HepG2 (cell line): ENCODE results near the gene RGS1. TPM values are rescaled to one million over a fixed set of nuclear protein-coding genes. Genes with fewer than 3 reads are reported as not detected.

Source experiments
- ATAC-seq: fragments of 200-7000 bp; cut with Tn5 transposase; 3 replicates; pipeline ENCODE4 v1.9.1; 2020; ENCODE audit warnings: mild to moderate bottlenecking, moderate library complexity
- BruUV-seq: library from RNA; stranded (reverse); fragments of 400-500 nt; replicated peaks from 2 replicates; lab custom pipeline; 2021; lab: Mats Ljungman, UMichigan
- CTCF ChIA-PET: fragments of 300-600 bp; formaldehyde crosslinking; extraction: SDS; loops from one replicate; lab custom pipeline; 2021; ENCODE audit warnings: low total read pairs, inconsistent platforms, low intra/inter-chr PET ratio; lab: Yijun Ruan, JAX
- POLR2A ChIA-PET: fragments of 350-600 bp; sonication (Branson Sonifier 250); formaldehyde crosslinking; loops from one replicate; lab custom pipeline; 2020; ENCODE audit warnings: antibody characterized with exemption, inconsistent platforms; lab: Yijun Ruan, JAX
- DNase-seq: peaks from one replicate; pipeline ENCODE4 v3.0.0-alpha.2; 2015; ENCODE audit warnings: low spot score
- FAIRE-seq: peaks from 3 replicates; lab custom pipeline; 2011; peaks lifted over from hg19 to GRCh38; lab: Jason Lieb, UNC
- H2AFZ ChIP-seq: one replicate; pipeline ENCODE4 v1.6.1; 2011; ENCODE audit warnings: low read length, inconsistent platforms
- H3K27ac ChIP-seq: fragments of 300-600 bp; 3 replicates; pipeline ENCODE4 v1.8.0; 2011; ENCODE audit warnings: mixed run types, mild to moderate bottlenecking, mixed read lengths, low read length, inconsistent platforms; ENCODE audit not compliant: insufficient read depth; ENCODE audit errors: extremely low read length
- H3K27me3 ChIP-seq, 2 experiments: fragments of 200-600 bp in 1 of 2; 2 replicates in 1 of 2; 3 replicates in 1 of 2; pipeline versions ENCODE4 v1.6.0 to v1.8.0; 2011; ENCODE audit warnings: low read length in 2 of 2, mild to moderate bottlenecking in 2 of 2, moderate library complexity in 2 of 2, inconsistent platforms in 1 of 2; ENCODE audit not compliant: insufficient read depth in 2 of 2, control insufficient read depth in 1 of 2
- H3K36me3 ChIP-seq, 2 experiments: fragments of 200-600 bp in 1 of 2; replicated peaks in 1 of 2; 2 replicates in 1 of 2; 3 replicates in 1 of 2; pipeline versions ENCODE4 v1.5.1 to v1.8.0; 2011; ENCODE audit warnings: low read length in 2 of 2, inconsistent platforms in 1 of 2; ENCODE audit not compliant: insufficient read depth in 2 of 2, control insufficient read depth in 1 of 2
- H3K4me1 ChIP-seq: 2 replicates; pipeline ENCODE4 v1.5.1; 2012; ENCODE audit warnings: low read length, inconsistent platforms; ENCODE audit not compliant: insufficient read depth
- H3K4me2 ChIP-seq: 2 replicates; pipeline ENCODE4 v1.6.0; 2011; ENCODE audit warnings: low read depth, low read length, inconsistent platforms
- H3K4me3 ChIP-seq, 3 experiments: fragments of 200-600 bp in 1 of 3; sonication (generic), shearing (Covaris generic) in 1 of 3; replicated peaks in 1 of 3; 2 replicates each; pipeline ENCODE4 v1.5.1; 2011 to 2016; ENCODE audit warnings: low read length in 3 of 3, inconsistent platforms in 2 of 3, low read depth in 2 of 3, mild to moderate bottlenecking in 2 of 3, control low read depth in 1 of 3, mixed read lengths in 1 of 3; ENCODE audit not compliant: insufficient read depth in 1 of 3
- H3K79me2 ChIP-seq: one replicate; pipeline ENCODE4 v1.6.1; 2011; ENCODE audit warnings: low read length, inconsistent platforms; ENCODE audit not compliant: insufficient read depth
- H3K9ac ChIP-seq: 2 replicates; pipeline ENCODE4 v1.6.0; 2011; ENCODE audit warnings: mild to moderate bottlenecking, low read depth, low read length, inconsistent platforms; ENCODE audit not compliant: insufficient read depth
- H3K9me3 ChIP-seq: 2 replicates; pipeline ENCODE4 v1.5.1; 2012; ENCODE audit warnings: mild to moderate bottlenecking, low read length
- H4K20me1 ChIP-seq: 2 replicates; pipeline ENCODE4 v1.6.0; 2011; ENCODE audit warnings: inconsistent platforms, mild to moderate bottlenecking, low read length, moderate library complexity; ENCODE audit not compliant: insufficient read depth
- FIP1L1 ChIP-seq: fragments of 200-400 bp; formaldehyde crosslinking; IDR thresholded peaks from 2 replicates; pipeline ENCODE4 v1.6.1; 2018; ENCODE audit warnings: low read depth, mild to moderate bottlenecking, low read length, moderate library complexity, borderline replicate concordance; ENCODE audit not compliant: insufficient read depth
- HDAC1 ChIP-seq: sonication (generic); formaldehyde crosslinking; IDR thresholded peaks from 2 replicates; pipeline ENCODE4 v1.5.1; 2020; ENCODE audit warnings: mild to moderate bottlenecking, missing genetic modification reagents
- HDAC2 ChIP-seq: sonication (generic); formaldehyde crosslinking; IDR thresholded peaks from 2 replicates; pipeline ENCODE4 v1.4.0; 2020; ENCODE audit warnings: missing genetic modification reagents
- HNF4G ChIP-seq, 2 experiments: sonication (generic) in 1 of 2; formaldehyde crosslinking in 1 of 2; IDR thresholded peaks; 2 replicates each; pipeline versions ENCODE4 v1.4.0 to v1.6.1; 2011 to 2020; ENCODE audit warnings: borderline replicate concordance in 2 of 2, low read depth in 2 of 2, mild to moderate bottlenecking in 2 of 2, low read length in 1 of 2, missing genetic modification reagents in 1 of 2, moderate library complexity in 1 of 2
- RFXAP ChIP-seq: sonication (generic); formaldehyde crosslinking; IDR thresholded peaks from 2 replicates; pipeline ENCODE4 v1.4.0; 2020; ENCODE audit warnings: missing genetic modification reagents, borderline replicate concordance
- SRY ChIP-seq: sonication (generic); formaldehyde crosslinking; IDR thresholded peaks from 2 replicates; pipeline ENCODE4 v1.8.0; 2022; ENCODE audit warnings: mild to moderate bottlenecking, missing genetic modification reagents
- ZFP36L2 ChIP-seq: sonication (generic); formaldehyde crosslinking; IDR thresholded peaks from 2 replicates; pipeline ENCODE4 v1.4.0; 2020; ENCODE audit warnings: missing genetic modification reagents
- ZNF33B ChIP-seq: sonication (generic); formaldehyde crosslinking; IDR thresholded peaks from 2 replicates; pipeline ENCODE4 v1.5.1; 2020; ENCODE audit warnings: mild to moderate bottlenecking, missing genetic modification reagents
- ZNF703 ChIP-seq: sonication (generic); formaldehyde crosslinking; IDR thresholded peaks from 2 replicates; pipeline ENCODE4 v1.5.1; 2020; ENCODE audit warnings: missing genetic modification reagents, mild to moderate bottlenecking, moderate library complexity, borderline replicate concordance
- WGBS: methylation state at CpG from one replicate; pipeline ENCODE4 v1.1.6; 2017; ENCODE audit warnings: low lambda C conversion rate; 5-methylcytosine and 5-hydroxymethylcytosine counted together
- in situ Hi-C: cut with HindIII; loops from 2 replicates; pipeline ENCODE4 v1.10.0; 2017; ENCODE audit warnings: low pct_unique_long_range_greater_than_20kb; ENCODE audit not compliant: extremely low pct_ligation_motif_present
- intact Hi-C: fragments of 100-400 bp; cut with micrococcal nuclease; formaldehyde crosslinking; loops from one replicate; pipeline ENCODE4 v1.10.0; 2022; ENCODE audit not compliant: unreplicated experiment
- polyA plus RNA-seq, 8 experiments: library from polyadenylated mRNA; depleted of rRNA in 3 of 8; stranded (reverse) in 7 of 8; unstranded in 1 of 8; fragments of >200 nt; fragmentation: Illumina TruSeq in 4 of 8; extraction: Trizol in 4 of 8; gene quantifications; 2 replicates each; pipeline versions ENCODE4 v1.2.1 to v1.2.3, GENCODE V29; 2011 to 2016; ENCODE audit warnings: low read depth in 4 of 8, missing spikeins in 1 of 8, mixed read lengths in 1 of 8; ENCODE audit not compliant: insufficient read depth in 1 of 8
- total RNA-seq, 5 experiments: library from RNA; depleted of rRNA; stranded (reverse); fragments of >200 nt; fragmentation: Illumina TruSeq; extraction: Trizol; gene quantifications; 2 replicates each; pipeline ENCODE4 v1.2.3, GENCODE V29; 2016; ENCODE audit warnings: low read depth in 1 of 5
- TF ChIP-seq, protein P1 (sequence below): sonication (generic); formaldehyde crosslinking; IDR thresholded peaks from 2 replicates; pipeline ENCODE4 v1.5.0; 2020; ENCODE audit warnings: mild to moderate bottlenecking, missing genetic modification reagents
- TF ChIP-seq, protein P2 (sequence below), 2 experiments: sonication (generic) in 1 of 2; formaldehyde crosslinking in 1 of 2; IDR thresholded peaks; 2 replicates each; pipeline versions ENCODE4 v1.4.0 to v1.6.1; 2018 to 2020; ENCODE audit warnings: missing genetic modification reagents in 2 of 2, borderline replicate concordance in 1 of 2, low read depth in 1 of 2, mild to moderate bottlenecking in 1 of 2, missing biosample characterization in 1 of 2

Gene RGS1
- total and polyA plus RNA-seq, 2 of the 13 experiments (the other 11 are each of a cell fraction or from before 2014, with no cell fraction given) = not detected

DNA sequence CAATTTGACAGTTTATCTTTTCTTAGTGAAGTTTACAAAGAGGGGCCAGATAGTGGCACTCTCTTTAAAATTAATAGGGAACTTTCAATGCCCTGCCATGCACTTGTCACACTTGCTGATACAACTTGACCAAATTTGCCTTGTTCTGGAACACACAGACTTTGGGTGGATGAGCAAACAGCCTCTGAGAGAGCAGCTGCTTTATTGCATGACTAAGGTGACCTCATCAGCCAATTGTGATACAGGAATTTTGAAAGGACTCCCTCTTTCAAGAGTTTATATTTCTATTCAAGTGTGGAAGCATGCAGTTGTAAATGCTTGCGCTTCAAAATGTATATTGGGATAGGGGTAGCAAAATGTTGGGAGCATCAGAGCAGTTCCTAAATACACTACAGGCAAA is 2.1 kb upstream of the RGS1 start:
- no peaks in the 10 kb centered on the region for H3K27me3 ChIP-seq
- H3K4me1 ChIP-seq = no peaks in the 10 kb centered on the region
- H3K4me3 ChIP-seq = no peak overlapping the region
- in situ Hi-C loops (no loop called here), intact Hi-C loops (no loop called here)
- TF ChIP-seq RFXAP (CRISPR knock-in tag) (no peak), HDAC1 (CRISPR knock-in tag) (no peak), ZNF703 (no peak), SRY (CRISPR knock-in tag) (no peak), ZFP36L2 (CRISPR knock-in tag) (no peak), HDAC2 (no peak), FIP1L1 (no peak), HNF4G (IDR thresholded peaks at IDR 0.05; ENCODE audit: borderline replicate concordance, low read depth, low read length) (no peak), HNF4G (CRISPR knock-in tag; IDR thresholded peaks at IDR 0.05; ENCODE audit: borderline replicate concordance, low read depth) (no peak), ZNF33B (CRISPR knock-in tag) (no peak)
- TF ChIP-seq, protein P1, sequence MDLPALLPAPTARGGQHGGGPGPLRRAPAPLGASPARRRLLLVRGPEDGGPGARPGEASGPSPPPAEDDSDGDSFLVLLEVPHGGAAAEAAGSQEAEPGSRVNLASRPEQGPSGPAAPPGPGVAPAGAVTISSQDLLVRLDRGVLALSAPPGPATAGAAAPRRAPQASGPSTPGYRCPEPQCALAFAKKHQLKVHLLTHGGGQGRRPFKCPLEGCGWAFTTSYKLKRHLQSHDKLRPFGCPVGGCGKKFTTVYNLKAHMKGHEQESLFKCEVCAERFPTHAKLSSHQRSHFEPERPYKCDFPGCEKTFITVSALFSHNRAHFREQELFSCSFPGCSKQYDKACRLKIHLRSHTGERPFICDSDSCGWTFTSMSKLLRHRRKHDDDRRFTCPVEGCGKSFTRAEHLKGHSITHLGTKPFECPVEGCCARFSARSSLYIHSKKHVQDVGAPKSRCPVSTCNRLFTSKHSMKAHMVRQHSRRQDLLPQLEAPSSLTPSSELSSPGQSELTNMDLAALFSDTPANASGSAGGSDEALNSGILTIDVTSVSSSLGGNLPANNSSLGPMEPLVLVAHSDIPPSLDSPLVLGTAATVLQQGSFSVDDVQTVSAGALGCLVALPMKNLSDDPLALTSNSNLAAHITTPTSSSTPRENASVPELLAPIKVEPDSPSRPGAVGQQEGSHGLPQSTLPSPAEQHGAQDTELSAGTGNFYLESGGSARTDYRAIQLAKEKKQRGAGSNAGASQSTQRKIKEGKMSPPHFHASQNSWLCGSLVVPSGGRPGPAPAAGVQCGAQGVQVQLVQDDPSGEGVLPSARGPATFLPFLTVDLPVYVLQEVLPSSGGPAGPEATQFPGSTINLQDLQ = no peak
- TF ChIP-seq, protein P2, sequence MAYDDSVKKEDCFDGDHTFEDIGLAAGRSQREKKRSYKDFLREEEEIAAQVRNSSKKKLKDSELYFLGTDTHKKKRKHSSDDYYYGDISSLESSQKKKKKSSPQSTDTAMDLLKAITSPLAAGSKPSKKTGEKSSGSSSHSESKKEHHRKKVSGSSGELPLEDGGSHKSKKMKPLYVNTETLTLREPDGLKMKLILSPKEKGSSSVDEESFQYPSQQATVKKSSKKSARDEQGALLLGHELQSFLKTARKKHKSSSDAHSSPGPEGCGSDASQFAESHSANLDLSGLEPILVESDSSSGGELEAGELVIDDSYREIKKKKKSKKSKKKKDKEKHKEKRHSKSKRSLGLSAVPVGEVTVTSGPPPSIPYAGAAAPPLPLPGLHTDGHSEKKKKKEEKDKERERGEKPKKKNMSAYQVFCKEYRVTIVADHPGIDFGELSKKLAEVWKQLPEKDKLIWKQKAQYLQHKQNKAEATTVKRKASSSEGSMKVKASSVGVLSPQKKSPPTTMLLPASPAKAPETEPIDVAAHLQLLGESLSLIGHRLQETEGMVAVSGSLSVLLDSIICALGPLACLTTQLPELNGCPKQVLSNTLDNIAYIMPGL (CRISPR knock-in tag; IDR thresholded peaks at IDR 0.05; ENCODE audit: borderline replicate concordance in 1 of 2, low read depth in 1 of 2) = no peak
- no TSS peak for BruUV-seq
- no peak overlapping the region for H2AFZ ChIP-seq
- no peak overlapping the region for H3K27ac ChIP-seq
- H4K20me1 ChIP-seq = no peaks in the 10 kb centered on the region
- ChIA-PET CTCF (no interaction called here), POLR2A (no interaction called here)
- H3K36me3 ChIP-seq = no peaks in the 10 kb centered on the region
- no peak for FAIRE-seq
- H3K9me3 ChIP-seq = no peaks in the 10 kb centered on the region
- H3K79me2 ChIP-seq = no peaks in the 10 kb centered on the region
- 100% methylated on average over 1 of the region's 1 CpG for WGBS
- no peak for DNase-seq
- ATAC-seq = no peak
- no peak overlapping the region for H3K4me2 ChIP-seq
- no peak overlapping the region for H3K9ac ChIP-seq
